Heart left ventricle (tissue), 16 donors: ENCODE measurements around the gene DDR1. TPM values are rescaled to one million over a fixed set of nuclear protein-coding genes. Genes with fewer than 3 reads are reported as not detected.
"Not testable (repeated sequence)": the region's sequence is repeated elsewhere in the genome, so short reads cannot be mapped to it uniquely, and the experiment has no call there.

Experiments
- ATAC-seq, 4 donors: fragments of 200-7000 bp; cut with Tn5 transposase; one replicate each; pipeline ENCODE4 v1.9.1; 2020 to 2022; ENCODE audit warnings: moderate library complexity in 4 of 4, mild to moderate bottlenecking in 3 of 4, moderate number of reproducible peaks in 1 of 4
- DNase-seq, 5 donors: peaks; one replicate each; pipeline ENCODE4 v3.0.0-alpha.2; 2020
- H3K27ac ChIP-seq, 12 donors: fragments of 200-600 bp; sonication (generic) in 4 of 12; one replicate each; pipeline versions ENCODE4 v1.5.0 to v1.8.0; 2016 to 2022; ENCODE audit warnings: mild to moderate bottlenecking in 2 of 12
- H3K27me3 ChIP-seq, 9 donors: fragments of 200-600 bp; sonication (generic) in 2 of 9; one replicate each; pipeline versions ENCODE4 v1.5.1 to v1.8.0; 2016 to 2022; ENCODE audit warnings: mild to moderate bottlenecking in 3 of 9
- H3K36me3 ChIP-seq, 9 donors: fragments of 200-600 bp; sonication (generic) in 2 of 9; one replicate each; pipeline versions ENCODE4 v1.5.0 to v1.8.0; 2018 to 2022; ENCODE audit warnings: mild to moderate bottlenecking in 2 of 9
- H3K4me1 ChIP-seq, 12 donors: fragments of 200-600 bp; sonication (generic) in 4 of 12; one replicate each; pipeline versions ENCODE4 v1.5.0 to v1.8.0; 2016 to 2022; ENCODE audit warnings: mild to moderate bottlenecking in 3 of 12
- H3K4me3 ChIP-seq, 12 donors: fragments of 200-600 bp; sonication (generic) in 4 of 12; one replicate each; pipeline versions ENCODE4 v1.5.0 to v1.8.0; 2017 to 2022; ENCODE audit warnings: mild to moderate bottlenecking in 9 of 12, moderate library complexity in 4 of 12
- H3K9me3 ChIP-seq, 12 donors: fragments of 200-600 bp; sonication (generic) in 4 of 12; one replicate each; pipeline versions ENCODE4 v1.5.0 to v1.8.0; 2016 to 2022; ENCODE audit warnings: mild to moderate bottlenecking in 1 of 12
- CTCF ChIP-seq, 12 donors: fragments of 200-600 bp; sonication (generic) in 4 of 12; IDR thresholded peaks; one replicate each; pipeline versions ENCODE4 v1.5.0 to v1.8.0; 2018 to 2022; ENCODE audit warnings: antibody characterized with exemption in 12 of 12, mild to moderate bottlenecking in 5 of 12
- POLR2A ChIP-seq, 2 donors: fragments of 450-650 bp; IDR thresholded peaks; one replicate each; pipeline ENCODE4 v1.6.1; 2017; ENCODE audit warnings: antibody characterized with exemption in 2 of 2, mild to moderate bottlenecking in 2 of 2, moderate library complexity in 2 of 2
- WGBS, 4 donors: extraction: QIAGEN DNeasy Blood & Tissue Kit in 2 of 4; methylation state at CpG; one replicate each; pipeline versions ENCODE4 v1.1.5 to v1.1.7; 2013 to 2018; 5-methylcytosine and 5-hydroxymethylcytosine counted together
- intact Hi-C, 10 donors: fragments of 100-400 bp; cut with DNase I; formaldehyde crosslinking; loops; one replicate each; pipeline versions ENCODE4 v1.11.1 to v1.14.2; 2022
- polyA plus RNA-seq, 2 donors: library from polyadenylated mRNA; stranded (reverse); fragments of 200-250 nt; gene quantifications; one replicate each; pipeline ENCODE4 v1.2.3, GENCODE V29; 2013
- total RNA-seq, 9 donors: library from RNA; depleted of rRNA in 2 of 9; stranded (reverse); fragments of >200 nt in 2 of 9; fragmentation: NEBNext Ultra II Directional in 3 of 9; extraction: Animal tissue kit (Norgen Biotek cat#: 25700) in 3 of 9; gene quantifications; one replicate each; pipeline versions ENCODE4 v1.1.0 to v1.2.4, GENCODE V29; 2016 to 2023
- donor health status: ischemic (EF 13 %, LVEDD 7.1; RV severe dilation, severe dysfunction).
- donor health status: healthy with polysubstance abuse.
- donor health status: DM: no; HTN: yes; CAD: no.
- donor health status: DM: no; HTN: no; CAD: no.
- donor health status: ischemic (EF 25% LVEDD 6.9; RV normal size, moderate dysfunction).
- donor health status: ischemic (EF 25% LVEDD 5.7; RV mildly dilated, moderate dysfunction).
- donor health status: healthy.
- donor health status: DM: yes; HTN: yes; CAD: no.
- donor health status: ischemic (EF 35%, LVEDD 5.7; RV mildly dilated, moderate dysfunction).
- donor health status: nonischemic (EF 11% LVEDD 7.7; RV severe dilation, severe dysfunction).
- donor health status: DM: yes; HTN: yes; CAD: no.
- donor health status: PGD.
- donor health status: ischemic (EF 29% LVEDD 5.4; RV normal size, mild dysfunction).
- donor health status: nonischemic (EF 23%, LVEDD 6.1; RV moderate dilation, normal function).

DDR1 gene
- total and polyA plus RNA-seq, 11 donors = 11.8 to 50.0 (median 32.0) TPM

DNA sequence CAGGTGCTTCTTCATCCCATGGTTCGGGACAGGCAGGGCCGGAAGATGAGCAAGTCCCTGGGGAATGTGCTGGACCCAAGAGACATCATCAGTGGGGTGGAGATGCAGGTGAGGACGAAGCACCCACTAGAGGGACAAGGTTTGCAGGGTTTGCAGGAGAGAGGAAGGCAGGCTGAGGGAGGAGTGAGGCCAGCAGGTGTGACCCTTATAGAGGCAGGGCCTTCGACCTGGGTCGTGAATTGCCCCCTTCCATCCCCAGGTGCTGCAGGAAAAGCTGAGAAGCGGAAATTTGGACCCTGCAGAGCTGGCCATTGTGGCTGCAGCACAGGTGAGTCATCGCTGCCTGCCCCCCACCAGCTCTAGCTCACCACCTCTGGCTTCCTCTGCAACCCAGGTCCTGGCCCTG is 38.1 kb downstream of the DDR1 start:
- Histone ChIP-seq H3K4me1 (peaks cover 0 to 18% (median 0%) of the 10 kb centered on the region in 12 donors), H3K4me3 (no peak overlapping the region), H3K27me3 (no peaks in the 10 kb centered on the region), H3K9me3 (no peaks in the 10 kb centered on the region), H3K27ac (no peak overlapping the region), H3K36me3 (peaks cover 0 to 92% (median 85%) of the 10 kb centered on the region in 9 donors)
- intact Hi-C loops = loop anchor here in 2 of 10 donors (5.0 to 10.0 kb wide), 2 partner anchors 122 to 125 kb away; no protein-coding TSS in a partner anchor
- ATAC-seq (no peak), DNase-seq (no peak)
- 88 to 94% (median 91%) methylated on average over 7 of the region's 7 CpGs for WGBS, 4 donors
- no peak for TF ChIP-seq CTCF (IDR thresholded peaks at IDR 0.05)
- no peak for TF ChIP-seq POLR2A (IDR thresholded peaks at IDR 0.05)

DNA sequence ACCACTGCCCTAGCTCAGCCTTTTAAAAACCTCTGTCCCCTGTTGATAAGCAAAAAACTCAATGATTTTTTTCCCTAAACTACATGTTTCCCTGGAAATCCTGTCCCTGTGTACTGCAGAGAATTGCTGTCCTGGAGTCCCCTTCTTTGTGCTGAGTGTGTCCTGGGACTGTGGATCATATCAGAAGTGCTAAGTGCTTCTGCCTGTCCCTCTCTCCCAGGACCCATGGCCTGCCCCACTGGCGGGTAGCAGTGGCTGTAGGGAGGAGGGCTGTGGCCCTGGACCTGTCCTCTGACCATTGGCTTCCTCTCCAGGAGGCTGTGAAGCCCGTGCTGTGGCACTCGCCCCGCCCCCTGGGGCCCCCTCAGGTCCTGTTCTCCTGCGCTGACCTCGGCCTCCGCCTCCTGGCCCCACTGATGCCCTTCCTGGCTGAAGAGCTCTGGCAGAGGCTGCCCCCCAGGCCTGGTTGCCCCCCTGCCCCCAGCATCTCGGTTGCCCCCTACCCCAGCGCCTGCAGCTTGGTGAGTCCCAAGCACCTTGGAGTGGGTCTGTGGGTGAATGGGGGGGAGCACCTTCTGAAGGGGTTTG is 39.8 kb downstream of the DDR1 start:
- Histone ChIP-seq H3K4me1 (peaks cover 0 to 18% (median 0%) of the 10 kb centered on the region in 12 donors), H3K36me3 (peaks cover 0 to 76% (median 68%) of the 10 kb centered on the region in 9 donors), H3K27ac (peak overlapping the region in 1 of 12 donors; percentile 34)
- H3K27me3 ChIP-seq, H3K9me3 ChIP-seq, DNase-seq, H3K4me3 ChIP-seq: not testable (repeated sequence)
- ATAC-seq = peak in 3 of 4 donors; percentile 69 to 73 (median 69)
- intact Hi-C loops = loop anchor here in 2 of 10 donors (5.0 to 10.0 kb wide), 2 partner anchors 121 to 123 kb away; no protein-coding TSS in a partner anchor
- WGBS, 4 donors = 77 to 87% (median 82%) methylated on average over 3 to 9 of the region's 9 CpGs

GRCh38 chr6:30926644-30927043 is 42.3 kb downstream of the DDR1 start:
- no peak for TF ChIP-seq POLR2A (IDR thresholded peaks at IDR 0.05)
- no peak for TF ChIP-seq CTCF (IDR thresholded peaks at IDR 0.05)
- Histone ChIP-seq H3K4me1 (peaks cover 0 to 18% (median 0%) of the 10 kb centered on the region in 12 donors), H3K27ac (peak overlapping the region in 2 of 12 donors; percentile 41 to 49), H3K27me3 (no peaks in the 10 kb centered on the region), H3K36me3 (peaks cover 0 to 52% (median 43%) of the 10 kb centered on the region in 9 donors), H3K9me3 (peaks cover 0 to 10% (median 2%) of the 10 kb centered on the region in 12 donors), H3K4me3 (no peak overlapping the region)
- 64 to 81% (median 81%) methylated on average over 4 of the region's 4 CpGs for WGBS, 4 donors
- intact Hi-C loops = loop anchor here in 1 of 10 donors (10.0 kb wide), 1 partner anchor 118 kb away; no protein-coding TSS in a partner anchor
- ATAC-seq (peak; percentile 74 to 88 (median 81)), DNase-seq (peak in 2 of 5 donors; percentile 46 to 55)

- not testable (repeated sequence) for H3K27me3 ChIP-seq, H3K4me3 ChIP-seq, DNase-seq, ATAC-seq, H3K9me3 ChIP-seq
- Histone ChIP-seq H3K36me3 (peaks cover 0 to 47% (median 38%) of the 10 kb centered on the region in 9 donors), H3K27ac (peak overlapping the region in 2 of 12 donors; percentile 41 to 49), H3K4me1 (peaks cover 0 to 18% (median 0%) of the 10 kb centered on the region in 12 donors)
- WGBS, 4 donors = 92 to 97% (median 95%) methylated on average over 3 of the region's 3 CpGs
- intact Hi-C loops = loop anchor here in 1 of 10 donors (10.0 kb wide), 1 partner anchor 118 kb away; no protein-coding TSS in a partner anchor
Observed at GRCh38 chr6:30927080-30927479, 42.8 kb downstream of the DDR1 start.

- Histone ChIP-seq H3K27me3 (no peaks in the 10 kb centered on the region), H3K4me3 (no peak overlapping the region), H3K27ac (no peak overlapping the region), H3K4me1 (peaks cover 0 to 18% (median 0%) of the 10 kb centered on the region in 12 donors), H3K9me3 (peaks cover 0 to 10% (median 2%) of the 10 kb centered on the region in 12 donors), H3K36me3 (peaks cover 0 to 31% (median 22%) of the 10 kb centered on the region in 9 donors)
- intact Hi-C loops = loop anchor here in 1 of 10 donors (10.0 kb wide), 1 partner anchor 116 kb away; no protein-coding TSS in a partner anchor
- WGBS, 4 donors = 85 to 99% (median 98%) methylated on average over 3 of the region's 3 CpGs
- ATAC-seq (no peak), DNase-seq (no peak)
- TF ChIP-seq CTCF (IDR thresholded peaks at IDR 0.05) (no peak), POLR2A (IDR thresholded peaks at IDR 0.05) (no peak)
Observed at GRCh38 chr6:30928677-30929076, 44.4 kb downstream of the DDR1 start.
